CD14-positive monocyte (primary cell): ENCODE results near the gene OPTC. TPM values are rescaled to one million over a fixed set of nuclear protein-coding genes. Genes with fewer than 3 reads are reported as not detected.

Experiments used
- DNase-seq, 3 donors: peaks; one replicate each; pipeline ENCODE4 v3.0.0-alpha.2; 2011 to 2022
- H2AFZ ChIP-seq: 2 replicates; pipeline ENCODE4 v1.6.0; 2012; ENCODE audit warnings: mild to moderate bottlenecking, low read depth, low read length, inconsistent platforms; ENCODE audit not compliant: insufficient read depth, poor library complexity, severe bottlenecking
- H3K27ac ChIP-seq, 2 donors: 1 replicate in 1 of 2; 2 replicates in 1 of 2; pipeline ENCODE4 v1.5.1; 2012 to 2013; ENCODE audit warnings: low read length in 2 of 2, control low read depth in 1 of 2, inconsistent platforms in 1 of 2, low read depth in 1 of 2, mild to moderate bottlenecking in 1 of 2
- H3K27me3 ChIP-seq, 2 donors: one replicate each; pipeline versions ENCODE4 v1.6.0 to v1.6.1; 2011 to 2013; ENCODE audit warnings: low read length in 2 of 2; ENCODE audit not compliant: control insufficient read depth in 2 of 2, insufficient read depth in 2 of 2
- H3K36me3 ChIP-seq, 2 donors: replicated peaks in 1 of 2; 1 replicate in 1 of 2; 2 replicates in 1 of 2; pipeline versions ENCODE4 v1.5.1 to v1.6.1; 2012 to 2013; ENCODE audit warnings: low read length in 2 of 2, control low read depth in 1 of 2, inconsistent platforms in 1 of 2, mild to moderate bottlenecking in 1 of 2; ENCODE audit not compliant: insufficient read depth in 2 of 2, control insufficient read depth in 1 of 2
- H3K4me1 ChIP-seq, 2 donors: 1 replicate in 1 of 2; 2 replicates in 1 of 2; pipeline versions ENCODE4 v1.5.1 to v1.6.1; 2012 to 2013; ENCODE audit warnings: low read length in 2 of 2, control low read depth in 1 of 2, inconsistent platforms in 1 of 2, mild to moderate bottlenecking in 1 of 2, moderate library complexity in 1 of 2; ENCODE audit not compliant: insufficient read depth in 2 of 2, control insufficient read depth in 1 of 2
- H3K4me2 ChIP-seq: replicated peaks from 2 replicates; pipeline ENCODE3; 2012; ENCODE audit warnings: low read length, moderate library complexity, mild to moderate bottlenecking; ENCODE audit not compliant: poor library complexity, severe bottlenecking; ENCODE audit errors: extremely low read depth
- H3K4me3 ChIP-seq, 3 experiments: fragments of 200-600 bp in 1 of 3; sonication (generic) in 1 of 3; replicated peaks in 1 of 3; 1 replicate in 2 of 3; 2 replicates in 1 of 3; pipeline ENCODE4 v1.5.1; 2011 to 2013; ENCODE audit warnings: low read length in 3 of 3, mild to moderate bottlenecking in 3 of 3, control low read depth in 2 of 3, low read depth in 2 of 3, inconsistent platforms in 1 of 3, moderate library complexity in 1 of 3
- H3K79me2 ChIP-seq: 2 replicates; pipeline ENCODE4 v1.6.0; 2012; ENCODE audit warnings: mild to moderate bottlenecking, control low read depth, inconsistent platforms, low read length, moderate library complexity; ENCODE audit not compliant: insufficient read depth
- H3K9ac ChIP-seq: 2 replicates; pipeline ENCODE4 v1.6.0; 2017; ENCODE audit warnings: low read length, mild to moderate bottlenecking; ENCODE audit not compliant: insufficient read depth, poor library complexity, severe bottlenecking
- H3K9me3 ChIP-seq, 2 donors: replicated peaks in 1 of 2; 1 replicate in 1 of 2; 2 replicates in 1 of 2; pipeline versions ENCODE4 v1.5.1 to v1.6.1; 2012 to 2013; ENCODE audit warnings: low read length in 2 of 2, control low read depth in 1 of 2; ENCODE audit not compliant: control insufficient read depth in 1 of 2, insufficient read depth in 1 of 2
- H4K20me1 ChIP-seq: 2 replicates; pipeline ENCODE4 v1.6.0; 2012; ENCODE audit warnings: mild to moderate bottlenecking, low read length, control low read depth, moderate library complexity; ENCODE audit not compliant: insufficient read depth
- H3K27ac Mint-ChIP-seq, 7 donors: one replicate each; pipeline ENCODE4 v1.8.0; 2020; ENCODE audit warnings: mild to moderate bottlenecking in 7 of 7, mixed read lengths in 7 of 7, moderate library complexity in 6 of 7, inconsistent platforms in 2 of 7
- H3K27me3 Mint-ChIP-seq, 3 donors: one replicate each; pipeline ENCODE4 v1.8.0; 2021 to 2022; ENCODE audit warnings: low read depth in 3 of 3, mild to moderate bottlenecking in 3 of 3, mixed read lengths in 3 of 3, moderate library complexity in 3 of 3, inconsistent platforms in 1 of 3
- H3K36me3 Mint-ChIP-seq, 2 donors: one replicate each; pipeline ENCODE4 v1.8.0; 2020; ENCODE audit warnings: mixed read lengths in 2 of 2, inconsistent platforms in 1 of 2, mild to moderate bottlenecking in 1 of 2
- H3K4me1 Mint-ChIP-seq: one replicate; pipeline ENCODE4 v1.8.0; 2020; ENCODE audit warnings: mild to moderate bottlenecking, mixed read lengths
- H3K4me3 Mint-ChIP-seq, 2 donors: one replicate each; pipeline ENCODE4 v1.8.0; 2020; ENCODE audit warnings: mild to moderate bottlenecking in 2 of 2, mixed read lengths in 2 of 2, moderate library complexity in 1 of 2
- H3K9me3 Mint-ChIP-seq, 7 donors: one replicate each; pipeline ENCODE4 v1.8.0; 2020 to 2022; ENCODE audit warnings: mixed read lengths in 7 of 7, mild to moderate bottlenecking in 6 of 7, moderate library complexity in 6 of 7, inconsistent platforms in 2 of 7
- WGBS: methylation state at CpG from one replicate; pipeline ENCODE4 v1.1.5; 2013; ENCODE audit warnings: missing lambda C conversion rate; ENCODE audit not compliant: insufficient coverage; 5-methylcytosine and 5-hydroxymethylcytosine counted together
- intact Hi-C, 2 donors: fragments of 100-400 bp; cut with micrococcal nuclease; formaldehyde crosslinking; loops; one replicate each; pipeline versions ENCODE4 v1.15.0 to v1.15.1; 2023
- polyA plus RNA-seq, 3 donors: library from polyadenylated mRNA; depleted of rRNA in 1 of 3; unstranded in 2 of 3; stranded (reverse) in 1 of 3; fragments of 300-500 nt in 2 of 3; fragments of >200 nt in 1 of 3; fragmentation: Illumina TruSeq in 2 of 3; gene quantifications; 1 replicate in 2 of 3; 2 replicates in 1 of 3; pipeline ENCODE4 v1.2.3, GENCODE V29; 2012 to 2021
- TF ChIP-seq, protein P1 (sequence below): fragments of 200-600 bp; IDR thresholded peaks from one replicate; pipeline ENCODE4 v1.8.0; 2022; ENCODE audit warnings: antibody characterized with exemption, mild to moderate bottlenecking

The OPTC gene
- polyA plus RNA-seq, 3 donors, result not detected

- Histone ChIP-seq H3K27me3 (no peaks in the 10 kb centered on the region), H3K36me3 (no peaks in the 10 kb centered on the region), H3K4me2 (no peak overlapping the region), H3K4me3 (no peak overlapping the region), H3K27ac (no peak overlapping the region), H4K20me1 (no peaks in the 10 kb centered on the region), H3K9ac (no peak overlapping the region), H2AFZ (no peak overlapping the region), H3K9me3 (no peaks in the 10 kb centered on the region), H3K79me2 (no peaks in the 10 kb centered on the region), H3K4me1 (peaks cover 0 to 16% of the 10 kb centered on the region in 2 donors)
- no CpG with 5 or more reads among the region's 3 CpGs for WGBS
- H3K27me3 Mint-ChIP-seq, result peaks cover 0 to 6% (median 4%) of the 10 kb centered on the region in 3 donors
- TF ChIP-seq, protein P1, sequence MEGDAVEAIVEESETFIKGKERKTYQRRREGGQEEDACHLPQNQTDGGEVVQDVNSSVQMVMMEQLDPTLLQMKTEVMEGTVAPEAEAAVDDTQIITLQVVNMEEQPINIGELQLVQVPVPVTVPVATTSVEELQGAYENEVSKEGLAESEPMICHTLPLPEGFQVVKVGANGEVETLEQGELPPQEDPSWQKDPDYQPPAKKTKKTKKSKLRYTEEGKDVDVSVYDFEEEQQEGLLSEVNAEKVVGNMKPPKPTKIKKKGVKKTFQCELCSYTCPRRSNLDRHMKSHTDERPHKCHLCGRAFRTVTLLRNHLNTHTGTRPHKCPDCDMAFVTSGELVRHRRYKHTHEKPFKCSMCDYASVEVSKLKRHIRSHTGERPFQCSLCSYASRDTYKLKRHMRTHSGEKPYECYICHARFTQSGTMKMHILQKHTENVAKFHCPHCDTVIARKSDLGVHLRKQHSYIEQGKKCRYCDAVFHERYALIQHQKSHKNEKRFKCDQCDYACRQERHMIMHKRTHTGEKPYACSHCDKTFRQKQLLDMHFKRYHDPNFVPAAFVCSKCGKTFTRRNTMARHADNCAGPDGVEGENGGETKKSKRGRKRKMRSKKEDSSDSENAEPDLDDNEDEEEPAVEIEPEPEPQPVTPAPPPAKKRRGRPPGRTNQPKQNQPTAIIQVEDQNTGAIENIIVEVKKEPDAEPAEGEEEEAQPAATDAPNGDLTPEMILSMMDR, result no peak
- no peak for DNase-seq
- H3K4me3 Mint-ChIP-seq, result no peak overlapping the region
- H3K36me3 Mint-ChIP-seq, result no peaks in the 10 kb centered on the region
- H3K9me3 Mint-ChIP-seq, result peaks cover 0 to 3% (median 0%) of the 10 kb centered on the region in 7 donors
- no peak overlapping the region for H3K27ac Mint-ChIP-seq
- intact Hi-C loops, result no loop called here
- peaks cover 10% of the 10 kb centered on the region for H3K4me1 Mint-ChIP-seq
Observed at GRCh38 chr1:203525685-203526084, 31.7 kb downstream of the OPTC start.

GRCh38 chr1:203526130-203526529 lies 32.2 kb downstream of the OPTC start:
- Histone ChIP-seq H3K9ac (no peak overlapping the region), H3K4me3 (no peak overlapping the region), H3K36me3 (no peaks in the 10 kb centered on the region), H4K20me1 (no peaks in the 10 kb centered on the region), H3K4me1 (peaks cover 0 to 16% of the 10 kb centered on the region in 2 donors), H3K4me2 (no peak overlapping the region), H3K27ac (no peak overlapping the region), H3K79me2 (no peaks in the 10 kb centered on the region), H3K9me3 (no peaks in the 10 kb centered on the region), H3K27me3 (no peaks in the 10 kb centered on the region), H2AFZ (no peak overlapping the region)
- H3K27me3 Mint-ChIP-seq, result peaks cover 0 to 6% (median 4%) of the 10 kb centered on the region in 3 donors
- WGBS, result 93% methylated on average over 2 of the region's 5 CpGs
- TF ChIP-seq, protein P1, result no peak
- H3K4me3 Mint-ChIP-seq, result no peak overlapping the region
- no peak for DNase-seq
- intact Hi-C loops, result no loop called here
- H3K36me3 Mint-ChIP-seq, result no peaks in the 10 kb centered on the region
- H3K9me3 Mint-ChIP-seq, result peaks cover 0 to 3% (median 0%) of the 10 kb centered on the region in 7 donors
- H3K4me1 Mint-ChIP-seq, result peaks cover 10% of the 10 kb centered on the region
- H3K27ac Mint-ChIP-seq, result no peak overlapping the region
